Activated T-cell treated with anti-CD3 and anti-CD28 coated beads, Interleukin-2, amount 50 U/mL, for 48 hours (primary cell): ENCODE results near the gene CABS1.

Experiments
- DNase-seq, 2 experiments: peaks; one replicate each; pipeline ENCODE4 v3.0.0-alpha.2; 2020

The CABS1 gene

GRCh38 chr4:70334681-70335080 is at the start of gene CABS1:
Gene CABS1, plus strand, starts transcription at chr4:70334981. Its CDS starts 59 bp downstream, at chr4:70335040.
- no peak for DNase-seq

- DNase-seq, result no peak
These were observed 46.1 kb upstream of the CABS1 start for GRCh38 chr4:70288651-70289050.

- no peak for DNase-seq
These were observed 43.4 kb upstream of the CABS1 start for GRCh38 chr4:70291341-70291740.

GRCh38 chr4:70297576-70297975 is 37.2 kb upstream of the CABS1 start:
- no peak for DNase-seq

DNA sequence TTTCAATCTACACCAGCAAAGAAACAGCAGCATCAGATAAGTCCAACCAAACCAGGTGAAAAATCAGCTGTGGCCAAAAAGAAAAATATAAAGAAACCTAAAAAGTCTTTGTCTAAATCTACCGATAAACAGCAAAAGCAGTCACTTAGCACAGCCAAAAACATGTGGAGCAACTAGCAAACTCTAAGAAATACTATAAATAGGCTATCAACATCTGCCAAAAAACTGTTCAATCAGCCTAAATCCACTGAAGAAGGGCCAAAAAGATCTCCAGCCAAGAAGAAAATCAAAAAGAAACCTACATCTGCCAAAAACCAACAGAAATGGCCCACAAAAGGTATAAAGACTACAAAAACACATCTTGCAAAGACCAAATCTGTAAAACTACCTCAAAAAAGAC is 36.7 kb upstream of the CABS1 start:
- DNase-seq, result no peak

DNA sequence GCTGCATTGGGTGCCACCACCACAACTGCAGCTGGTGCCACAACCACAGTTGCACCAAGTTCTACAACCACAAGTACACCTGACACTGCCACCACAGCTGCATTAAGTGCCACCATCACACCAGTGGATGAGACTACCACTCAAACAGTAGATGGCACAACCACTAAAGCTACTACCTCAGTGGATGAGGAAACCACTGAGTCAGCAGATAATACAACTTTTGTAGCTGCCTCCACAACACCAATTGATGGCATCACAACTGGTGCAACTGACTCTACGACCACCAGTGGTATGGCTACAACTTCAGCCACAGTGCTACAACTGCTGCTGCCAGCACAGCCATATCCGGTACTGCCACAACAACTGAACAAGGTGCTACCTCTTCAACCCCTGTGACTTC is 35.1 kb upstream of the CABS1 start:
- no peak for DNase-seq

DNA sequence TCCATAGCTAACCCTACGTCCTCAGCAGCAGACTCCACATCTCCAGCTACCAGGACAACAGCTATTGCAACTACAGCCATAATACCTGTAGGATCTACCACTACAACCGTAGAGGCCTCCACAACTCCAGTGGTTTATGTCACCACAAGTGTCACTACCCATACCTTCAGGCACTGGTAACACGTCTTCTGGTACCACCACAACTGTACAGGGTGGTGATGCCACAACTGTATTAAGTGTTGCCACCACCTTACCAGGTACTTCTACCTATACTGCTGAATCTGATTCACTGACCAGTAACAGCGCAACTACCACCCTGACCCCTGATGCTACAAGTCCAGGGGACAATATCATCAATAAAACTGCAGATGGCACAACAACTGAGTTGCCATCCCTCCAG is 34.6 kb upstream of the CABS1 start:
- DNase-seq, result no peak

- DNase-seq, result no peak
These were observed 31.7 kb upstream of the CABS1 start for GRCh38 chr4:70303090-70303489.

GRCh38 chr4:70305601-70306000 is 29.2 kb upstream of the CABS1 start:
- no peak for DNase-seq

GRCh38 chr4:70306076-70306475 is 28.7 kb upstream of the CABS1 start:
- DNase-seq, result no peak

DNA sequence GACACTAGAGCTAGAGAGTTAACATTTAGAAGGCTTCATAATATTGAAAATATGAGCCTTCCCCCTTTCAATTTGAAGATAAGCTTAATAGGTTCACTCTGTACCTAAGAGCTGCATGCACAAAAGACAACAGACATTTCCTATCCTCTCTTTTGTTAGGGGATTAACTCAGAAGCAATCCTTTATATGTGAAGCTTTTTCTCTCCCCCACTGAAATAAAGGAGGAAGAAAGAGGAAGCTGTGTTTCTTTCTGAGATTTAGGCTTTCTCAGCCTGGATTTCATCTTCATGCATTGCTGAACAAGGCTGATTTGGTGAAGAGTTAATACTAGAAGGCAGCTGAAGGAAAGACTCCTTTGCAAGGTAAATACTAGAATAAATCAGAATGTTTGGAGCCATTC is 21.0 kb upstream of the CABS1 start:
- no peak for DNase-seq

DNA sequence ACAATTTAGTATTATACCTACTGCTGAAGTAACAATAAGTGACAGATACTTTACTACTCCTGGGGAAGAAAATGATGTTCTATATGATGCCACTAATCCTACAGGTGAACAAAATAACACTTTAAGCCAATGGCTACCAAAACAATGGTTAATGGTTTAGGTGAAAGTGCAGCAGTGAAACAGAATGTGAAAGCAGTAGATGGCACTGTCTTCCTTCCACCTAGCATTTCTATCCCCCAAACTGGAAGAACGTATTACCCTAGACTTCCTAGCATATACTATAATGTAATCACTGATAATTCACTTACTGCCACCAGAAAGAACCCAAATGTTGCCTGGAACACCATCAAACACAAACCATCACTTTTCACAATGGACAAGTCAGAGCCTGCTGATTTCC is 18.9 kb upstream of the CABS1 start:
- DNase-seq, result no peak

DNA sequence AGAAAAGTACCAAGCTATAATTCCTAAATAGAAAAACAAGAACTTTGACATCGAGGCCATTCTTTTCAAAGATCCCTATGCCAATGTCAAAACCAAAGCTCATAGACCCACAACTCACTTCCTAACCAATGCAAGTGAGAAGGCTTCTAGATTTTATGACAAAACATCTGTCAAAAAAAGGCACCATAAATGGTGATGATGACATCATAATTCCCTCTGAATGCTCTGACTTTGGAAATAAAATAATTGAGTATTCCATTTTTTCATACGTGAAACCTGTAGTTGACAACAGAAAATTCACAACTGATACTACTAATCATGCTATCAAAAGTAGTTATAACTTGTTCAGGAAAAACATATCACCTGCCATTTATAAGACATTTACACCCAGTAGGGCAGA is 8.7 kb upstream of the CABS1 start:
- no peak for DNase-seq

DNA sequence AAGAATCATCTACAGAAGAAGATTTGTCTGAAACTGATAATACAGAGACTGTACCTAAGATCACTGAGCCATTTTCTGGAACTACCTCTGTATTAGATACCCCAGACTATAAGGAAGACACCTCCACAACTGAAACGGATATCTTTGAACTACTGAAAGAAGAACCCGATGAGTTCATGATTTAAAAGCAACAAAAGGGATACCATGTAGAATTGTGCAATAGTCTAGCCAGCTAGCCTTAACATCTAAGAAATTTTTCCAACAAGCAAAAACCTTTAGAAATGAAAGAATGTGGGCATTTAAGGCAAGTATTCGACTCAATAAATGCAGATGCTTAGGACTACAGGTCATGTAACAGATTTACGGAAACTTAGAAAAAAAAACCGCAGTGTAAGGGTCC is 1.3 kb downstream of the CABS1 start:
- no peak for DNase-seq

DNA sequence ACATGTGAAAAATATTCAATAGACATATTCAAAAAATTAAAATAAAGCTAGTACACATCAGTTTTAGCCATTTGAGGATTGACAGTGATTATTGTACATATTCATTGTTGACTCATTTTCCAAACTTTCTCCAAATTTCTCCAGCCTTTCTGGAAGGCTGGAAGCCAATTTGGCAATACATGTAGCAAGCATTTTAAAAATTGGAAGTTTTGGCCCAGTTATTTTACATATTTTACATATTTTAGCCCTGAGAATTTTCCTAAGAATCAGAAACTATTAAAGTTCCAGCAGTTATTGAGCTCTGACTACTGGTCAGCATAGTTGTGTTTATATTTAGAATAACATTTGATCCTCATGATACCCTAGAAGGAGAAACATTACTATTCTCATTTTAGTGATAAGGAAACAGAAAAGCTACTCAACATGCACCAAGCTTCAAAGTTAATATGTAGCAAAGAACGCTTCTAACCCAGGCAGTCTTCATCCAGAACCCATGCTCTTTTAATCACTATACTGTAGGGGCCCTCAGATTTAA is 3.2 kb downstream of the CABS1 start:
- no peak for DNase-seq

GRCh38 chr4:70356185-70356584 is 21.4 kb downstream of the CABS1 start:
- DNase-seq, result no peak

DNA sequence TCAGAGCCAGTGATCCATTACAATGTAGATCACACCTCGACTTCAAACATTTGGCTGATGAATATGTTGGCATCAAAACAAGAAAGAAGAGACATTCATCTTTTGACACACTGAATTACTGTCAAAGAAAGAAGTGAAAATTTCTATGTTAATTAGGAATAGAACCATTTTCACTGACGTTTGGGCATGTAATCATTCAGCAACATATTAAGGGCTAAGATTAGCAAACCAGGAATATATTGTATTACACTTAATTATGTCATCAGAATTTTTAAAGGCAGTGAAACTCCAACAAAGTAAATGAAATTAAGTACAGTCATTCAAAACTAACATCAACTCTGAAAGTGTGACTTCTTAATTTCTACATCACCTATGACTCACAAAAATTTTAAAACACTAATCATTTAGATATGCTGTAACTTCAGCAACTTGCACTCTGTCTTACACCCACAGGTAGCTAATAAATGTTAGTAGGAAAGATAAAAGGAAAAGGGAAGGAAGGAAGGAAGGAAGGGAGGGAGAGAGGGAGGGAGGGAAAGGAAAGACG is 24.4 kb downstream of the CABS1 start:
- DNase-seq, result no peak

DNA sequence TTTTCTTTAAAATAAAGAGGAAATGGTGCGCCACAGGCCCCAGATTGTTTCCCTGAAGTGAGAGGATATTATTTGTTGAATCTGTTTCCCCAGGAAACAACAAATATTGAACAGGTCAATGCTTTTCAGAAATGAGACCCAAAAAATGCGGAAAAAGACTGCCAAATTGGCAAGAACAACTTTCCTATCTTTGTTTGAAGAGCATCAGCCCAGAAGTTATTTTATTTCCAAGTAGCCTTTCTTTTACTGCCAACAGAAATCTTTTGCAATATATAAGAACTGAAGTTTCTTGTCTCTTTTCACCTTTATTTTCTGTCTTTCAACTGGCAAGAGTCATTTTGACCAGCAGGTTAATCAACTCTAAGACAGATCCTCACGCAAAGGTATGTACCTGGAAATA is 25.7 kb downstream of the CABS1 start, which contains the start of gene SMR3A:
Gene SMR3A, plus strand, starts transcription at position 301 of the 400 bp plus-strand sequence. CDS start 1,356 bp downstream, outside the sequence.
- DNase-seq, result no peak

GRCh38 chr4:70364002-70364401 is 29.2 kb downstream of the CABS1 start:
- no peak for DNase-seq

- DNase-seq, result no peak
These were observed 30.7 kb downstream of the CABS1 start for GRCh38 chr4:70365479-70365878.

- no peak for DNase-seq
These were observed 33.0 kb downstream of the CABS1 start for GRCh38 chr4:70367813-70368212.

GRCh38 chr4:70371987-70372386 is 37.2 kb downstream of the CABS1 start:
- DNase-seq, result no peak

DNA sequence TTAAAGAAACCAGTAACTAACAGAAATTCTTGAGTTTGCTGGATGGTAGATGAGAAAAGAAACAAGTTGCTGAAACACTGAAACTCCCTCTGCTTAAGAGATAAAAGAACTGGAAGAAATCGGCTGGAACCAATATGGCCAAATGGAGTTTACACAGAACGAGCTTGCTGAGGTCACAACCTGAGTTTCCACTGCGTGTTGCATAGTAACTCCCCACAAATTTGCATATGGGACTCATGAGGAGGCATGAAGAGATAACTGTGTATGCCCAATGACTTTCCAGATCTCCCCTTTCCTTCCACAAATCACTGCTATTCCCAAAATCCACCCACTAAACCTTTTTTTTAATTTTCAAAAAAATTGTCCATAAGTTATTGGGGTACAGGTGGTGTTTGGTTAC is 38.0 kb downstream of the CABS1 start:
- no peak for DNase-seq

DNA sequence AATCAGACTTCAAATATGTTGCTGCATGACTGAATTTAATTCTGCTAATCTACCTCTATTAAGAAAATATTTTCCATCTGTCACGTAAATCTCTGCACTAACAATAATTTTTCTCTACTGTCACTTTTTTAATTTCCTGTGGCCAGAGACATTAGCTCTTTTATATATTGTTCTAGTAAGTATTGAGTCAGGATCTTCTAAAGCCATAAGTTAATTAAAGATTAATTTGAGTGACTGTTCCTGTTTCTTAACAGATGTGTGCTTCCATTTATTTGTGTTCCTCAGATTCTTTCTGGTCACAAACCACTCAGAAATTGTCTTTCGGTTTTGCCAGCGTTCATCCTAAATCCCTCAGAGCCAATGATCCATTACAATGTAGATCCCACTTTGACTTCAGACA is 45.8 kb downstream of the CABS1 start:
- no peak for DNase-seq

DNA sequence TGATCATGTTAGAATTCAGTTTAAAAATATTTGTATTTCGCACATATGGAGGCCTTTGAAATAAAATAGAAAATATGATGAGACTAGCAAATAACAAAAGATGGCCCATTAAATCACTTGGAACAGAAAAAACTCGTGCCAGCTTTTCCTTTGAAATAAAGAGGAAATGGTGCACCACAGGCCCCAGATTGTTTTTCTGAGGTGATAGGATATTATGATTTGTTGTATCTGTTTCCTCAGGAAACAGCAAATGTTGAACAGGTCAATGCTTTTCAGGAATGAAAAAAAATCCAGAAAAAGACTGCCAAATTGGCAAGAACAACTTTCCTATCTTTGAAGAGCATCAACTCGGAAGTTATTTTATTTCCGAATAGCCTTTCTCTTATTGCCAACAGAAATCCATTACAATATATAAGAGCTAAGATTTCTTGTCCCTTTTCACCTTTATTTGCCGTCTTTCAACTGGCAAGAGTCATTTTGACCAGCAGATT is 48.0 kb downstream of the CABS1 start, which contains the start of gene SMR3B:
Gene SMR3B, plus strand, starts transcription at position 441 of the 491 bp plus-strand sequence. CDS start 1,380 bp downstream, outside the sequence.
- DNase-seq, result no peak
